ENCODE measurements around the gene SLC36A4. TPM values are rescaled to one million over a fixed set of nuclear protein-coding genes. Genes with fewer than 3 reads are reported as not detected.
"Not testable (repeated sequence)": the region's sequence is repeated elsewhere in the genome, so short reads cannot be mapped to it uniquely, and the experiment has no call there.

SLC36A4 gene
- total RNA-seq, 1 donor from 2014 or later = 8.2 TPM

DNA sequence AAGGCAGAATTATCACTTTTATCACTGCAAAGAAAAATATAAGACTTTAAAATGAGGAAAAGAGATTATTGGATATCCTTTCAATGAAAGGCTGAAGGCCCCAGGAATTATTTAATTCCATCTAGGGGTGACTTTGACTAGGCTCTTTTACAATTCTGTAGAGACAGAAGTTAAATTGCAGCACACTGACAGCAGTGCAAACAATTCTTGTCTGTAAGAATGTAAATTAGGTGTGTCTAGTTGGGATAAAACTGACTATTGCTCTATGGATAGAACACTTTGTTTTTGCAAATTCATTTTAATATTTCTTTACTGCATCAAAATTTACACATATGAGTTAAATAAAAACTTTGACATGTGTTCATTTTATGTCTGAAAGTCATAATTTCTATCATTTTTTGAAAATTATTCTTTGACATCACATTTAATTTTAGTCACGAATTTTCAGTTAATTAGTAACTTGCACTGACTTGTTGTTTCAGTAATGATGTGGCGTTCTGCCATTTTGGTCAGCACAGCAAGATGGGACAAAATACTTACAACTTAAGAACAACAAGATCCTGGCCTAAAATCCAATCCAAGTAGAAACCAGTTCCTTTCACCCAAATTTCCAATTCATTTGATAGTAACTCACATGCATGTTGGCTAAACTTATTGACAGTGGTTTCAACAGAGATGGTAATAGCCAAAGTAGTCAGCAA is 75.1 kb downstream of the SLC36A4 start:
- no peak for DNase-seq (ENCODE audit: low spot score)

- no peak for DNase-seq (ENCODE audit: low spot score)
Measured at GRCh38 chr11:93118276-93118675, 79.5 kb downstream of the SLC36A4 start.

GRCh38 chr11:93117565-93117964 is 80.2 kb downstream of the SLC36A4 start:
- DNase-seq (ENCODE audit: low spot score) = no peak

DNA sequence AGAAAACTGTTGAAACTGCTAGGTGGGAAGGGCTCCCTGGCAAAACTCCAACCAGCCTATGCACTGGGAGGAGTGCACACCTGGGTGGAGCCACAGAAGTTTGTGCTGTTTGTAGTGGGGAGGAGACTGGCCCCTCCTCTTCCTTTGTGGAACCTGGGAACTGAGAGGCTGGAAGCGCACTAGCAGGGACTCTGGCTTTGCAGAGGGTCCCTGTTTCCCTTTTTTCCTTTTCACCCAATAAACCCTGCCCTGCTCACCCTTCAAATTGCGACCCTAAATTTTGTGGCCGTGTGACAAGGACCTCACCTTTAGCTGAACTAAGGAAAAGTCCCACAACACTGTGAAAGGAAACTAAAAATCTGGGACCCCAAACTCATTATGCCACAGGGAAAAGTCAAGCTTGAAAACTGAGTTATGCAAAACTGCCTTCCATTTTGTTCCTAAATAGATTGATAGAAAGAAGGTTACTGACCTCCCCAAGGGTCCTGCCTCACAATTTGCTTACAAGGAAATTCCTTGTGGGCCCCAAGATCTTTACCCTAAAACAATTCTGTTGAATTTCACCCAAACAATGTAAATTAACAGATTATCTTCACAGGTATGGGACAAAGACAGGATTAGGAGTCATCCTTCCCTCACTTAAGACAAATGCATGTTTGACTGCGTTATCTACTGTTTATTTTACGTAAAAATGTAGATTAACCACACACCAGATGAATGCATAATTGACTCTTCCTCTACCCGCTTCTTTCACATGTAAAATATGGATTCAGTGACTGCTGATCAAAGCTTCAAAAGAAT is 81.0 kb downstream of the SLC36A4 start:
- DNase-seq (ENCODE audit: low spot score) = no peak

DNA sequence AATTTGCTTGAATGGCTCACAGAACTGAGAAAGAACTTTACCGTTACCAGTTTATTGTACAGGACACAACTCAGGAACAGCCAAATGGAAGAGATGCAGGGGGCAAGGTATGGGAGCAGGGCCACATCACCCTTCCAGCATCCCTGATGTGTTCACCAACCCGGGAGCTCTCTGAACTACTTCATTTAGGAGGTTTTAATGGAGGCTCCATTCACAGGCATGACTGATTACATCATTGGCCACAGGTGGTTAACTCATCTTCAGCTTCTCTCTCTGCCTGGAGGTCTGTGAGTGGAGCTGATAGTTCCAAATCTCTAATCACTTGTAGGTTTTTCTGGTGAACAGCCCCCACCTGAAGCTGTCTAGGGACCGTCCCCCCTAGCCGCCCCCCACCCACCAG is 83.5 kb downstream of the SLC36A4 start:
- no peak for DNase-seq (ENCODE audit: low spot score)

DNA sequence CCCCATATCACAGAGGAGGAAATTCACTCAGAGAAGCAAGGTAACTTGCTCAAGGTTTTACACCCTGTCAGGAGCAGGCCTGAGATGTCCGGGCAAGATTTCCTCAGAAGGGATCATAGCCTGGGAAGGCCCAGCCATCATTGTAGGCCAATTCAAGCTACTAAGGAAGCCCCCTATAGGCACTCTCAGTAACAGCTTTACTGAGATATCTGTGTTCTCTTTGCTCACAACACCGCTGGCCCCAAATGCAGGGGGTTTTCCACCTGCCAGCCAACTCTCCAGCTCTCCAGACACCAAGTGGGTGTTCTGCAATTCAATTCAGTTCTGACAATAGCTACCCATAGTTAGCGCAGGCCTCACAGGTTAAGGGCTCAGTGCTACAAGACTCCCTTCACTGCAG is 84.0 kb downstream of the SLC36A4 start:
- no peak for DNase-seq (ENCODE audit: low spot score)

DNA sequence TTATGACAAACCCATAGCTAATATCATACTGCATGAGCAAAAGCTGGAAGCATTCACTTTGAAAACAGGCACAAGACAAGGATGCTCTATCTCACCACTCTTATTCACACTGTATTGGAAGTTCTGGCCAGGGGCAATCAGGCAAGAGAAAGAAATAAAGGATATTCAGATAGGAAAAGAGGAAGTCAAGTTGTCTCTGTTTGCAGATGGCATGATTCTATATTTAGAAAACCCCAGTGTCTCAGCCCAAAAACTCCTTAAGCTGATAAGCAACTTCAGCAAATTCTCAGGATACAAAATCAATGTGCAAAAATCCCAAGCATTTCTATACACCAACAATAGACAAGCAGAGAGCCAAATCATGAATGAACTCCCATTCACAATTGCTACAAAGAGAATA is 86.6 kb downstream of the SLC36A4 start:
- not testable (repeated sequence) for DNase-seq (ENCODE audit: low spot score)

DNA sequence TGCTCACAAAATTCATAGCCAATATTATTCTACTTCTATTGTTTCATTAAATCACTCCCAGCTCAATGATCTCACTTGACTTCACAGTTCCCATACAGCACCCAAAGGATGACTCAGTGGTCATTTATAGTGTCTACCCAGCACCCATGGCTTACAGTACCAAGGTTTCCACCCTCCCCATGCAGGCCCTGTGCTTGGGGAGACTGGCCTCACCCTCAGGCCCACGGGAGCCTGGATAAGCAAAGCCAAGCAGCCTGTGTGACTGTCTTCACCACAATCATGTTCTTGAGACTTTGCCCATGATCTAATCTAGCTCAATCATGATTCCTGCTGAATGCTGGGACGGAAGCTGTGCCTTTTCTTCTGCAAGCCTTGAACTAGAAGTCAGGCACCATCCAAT is 97.6 kb downstream of the SLC36A4 start:
- no peak for DNase-seq (ENCODE audit: low spot score)

GRCh38 chr11:93099806-93100205 is 98.0 kb downstream of the SLC36A4 start:
- DNase-seq (ENCODE audit: low spot score) = no peak

Other genes starting within 250 kb of the SLC36A4 start
- not detected for gene MTNR1B, start 228.3 kb downstream of the SLC36A4 start, total RNA-seq
- gene DEUP1, start 132.8 kb upstream of the SLC36A4 start, total RNA-seq = 0.14 TPM